Measurements from ENCODE around the gene LRBA. TPM values are rescaled to one million over a fixed set of nuclear protein-coding genes. Genes with fewer than 3 reads are reported as not detected.

Gene LRBA
- total RNA-seq, 1 experiment from 2014 or later = 55.3 TPM

DNA sequence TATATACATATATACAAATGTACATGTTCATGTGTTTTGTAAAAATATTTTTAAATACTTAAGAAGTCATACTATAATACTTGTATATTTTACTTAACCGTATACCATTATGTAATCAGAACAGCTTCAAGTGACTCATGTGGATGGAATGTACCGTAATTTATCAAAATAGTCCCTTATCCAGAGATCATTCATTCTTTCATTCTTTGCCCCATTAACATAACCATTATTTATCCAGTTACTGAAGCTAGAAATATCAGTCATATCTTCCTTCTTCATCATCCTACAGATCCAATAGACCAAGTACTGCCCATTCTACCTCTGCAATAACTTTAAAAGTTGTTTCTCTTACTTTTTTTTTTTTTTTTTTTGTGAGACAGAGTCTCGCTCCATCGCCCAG is 268.9 kb downstream of the LRBA start:
- no peak overlapping the region for H3K4me2 ChIP-seq (ENCODE audit: insufficient read depth, insufficient read length, low read length)
- H3K9ac ChIP-seq (ENCODE audit: extremely low read depth, insufficient read length, low read length) = no peak overlapping the region
- Mint-ChIP-seq H3K27me3 (ENCODE audit: low read depth) (no peaks in the 10 kb centered on the region), H3K27ac (no peak overlapping the region), H3K36me3 (ENCODE audit: insufficient read depth in 1 of 3, low read depth in 3 of 3) (peaks cover 0 to 3% (median 0%) of the 10 kb centered on the region in 3 experiments; a peak in 1 of 7 replicates), H3K4me1 (no peaks in the 10 kb centered on the region), H3K9me3 (no peaks in the 10 kb centered on the region), H3K4me3 (no peak overlapping the region)
- no peaks in the 10 kb centered on the region for H3K79me2 ChIP-seq (ENCODE audit: insufficient read depth, low read length)
- H2AK5ac ChIP-seq (ENCODE audit: insufficient read length, low read length) = no peak overlapping the region
- no peak overlapping the region for H2BK15ac ChIP-seq (ENCODE audit: low read depth, low read length)
- H2AFZ ChIP-seq (ENCODE audit: low read length) = no peak overlapping the region
- H3K9me3 ChIP-seq (ENCODE audit: control insufficient read depth, low read depth, low read length) = no peaks in the 10 kb centered on the region
- H3K4me1 ChIP-seq (ENCODE audit: insufficient read depth, low read length) = no peaks in the 10 kb centered on the region; the same call in 1 of the 2 replicates
- H2BK12ac ChIP-seq (ENCODE audit: insufficient read length, low read depth, low read length) = no peak overlapping the region
- H4K91ac ChIP-seq (ENCODE audit: insufficient read length, low read depth, low read length) = no peak overlapping the region
- no peaks in the 10 kb centered on the region for H4K20me1 ChIP-seq (ENCODE audit: control insufficient read depth, insufficient read depth, insufficient read length)
- no peaks in the 10 kb centered on the region for H3K27me3 ChIP-seq (ENCODE audit: insufficient read depth, low read length)
- no peak overlapping the region for H4K5ac ChIP-seq (ENCODE audit: insufficient read length, low read depth, low read length)
- H3T11ph ChIP-seq (ENCODE audit: low read length) = no peak overlapping the region
- H3K27ac ChIP-seq (ENCODE audit: insufficient read length, low read depth, low read length) = no peak overlapping the region
- no peak overlapping the region for H3K23ac ChIP-seq (ENCODE audit: insufficient read length, low read depth, low read length)
- TF ChIP-seq, protein P1, sequence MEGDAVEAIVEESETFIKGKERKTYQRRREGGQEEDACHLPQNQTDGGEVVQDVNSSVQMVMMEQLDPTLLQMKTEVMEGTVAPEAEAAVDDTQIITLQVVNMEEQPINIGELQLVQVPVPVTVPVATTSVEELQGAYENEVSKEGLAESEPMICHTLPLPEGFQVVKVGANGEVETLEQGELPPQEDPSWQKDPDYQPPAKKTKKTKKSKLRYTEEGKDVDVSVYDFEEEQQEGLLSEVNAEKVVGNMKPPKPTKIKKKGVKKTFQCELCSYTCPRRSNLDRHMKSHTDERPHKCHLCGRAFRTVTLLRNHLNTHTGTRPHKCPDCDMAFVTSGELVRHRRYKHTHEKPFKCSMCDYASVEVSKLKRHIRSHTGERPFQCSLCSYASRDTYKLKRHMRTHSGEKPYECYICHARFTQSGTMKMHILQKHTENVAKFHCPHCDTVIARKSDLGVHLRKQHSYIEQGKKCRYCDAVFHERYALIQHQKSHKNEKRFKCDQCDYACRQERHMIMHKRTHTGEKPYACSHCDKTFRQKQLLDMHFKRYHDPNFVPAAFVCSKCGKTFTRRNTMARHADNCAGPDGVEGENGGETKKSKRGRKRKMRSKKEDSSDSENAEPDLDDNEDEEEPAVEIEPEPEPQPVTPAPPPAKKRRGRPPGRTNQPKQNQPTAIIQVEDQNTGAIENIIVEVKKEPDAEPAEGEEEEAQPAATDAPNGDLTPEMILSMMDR (conservative IDR thresholded peaks at IDR 0.05) = no peak
- no peak overlapping the region for H2BK120ac ChIP-seq (ENCODE audit: low read depth, low read length, poor library complexity, severe bottlenecking)
- no CpG with 5 or more reads among the region's 4 CpGs for WGBS (ENCODE audit: extremely low coverage, insufficient read length, low lambda C conversion rate)
- H2BK20ac ChIP-seq (ENCODE audit: low read depth, low read length, poor library complexity, severe bottlenecking) = no peak overlapping the region
- no peak overlapping the region for H4K8ac ChIP-seq (replicated peaks; ENCODE audit: insufficient read length, low read depth, low read length)
- H3K23me2 ChIP-seq (ENCODE audit: insufficient read length, low read depth, low read length, poor library complexity, severe bottlenecking) = no peaks in the 10 kb centered on the region
- H3K56ac ChIP-seq (ENCODE audit: insufficient read length, low read depth, low read length) = no peak overlapping the region
- H3K18ac ChIP-seq (ENCODE audit: insufficient read length, low read depth, low read length) = no peak overlapping the region
- no peak overlapping the region for H2BK5ac ChIP-seq (ENCODE audit: insufficient read length, low read length)
- no peak overlapping the region for H3K4ac ChIP-seq (ENCODE audit: low read depth, low read length)
- H3K79me1 ChIP-seq (ENCODE audit: insufficient read depth, low read depth, low read length, poor library complexity, severe bottlenecking) = no peaks in the 10 kb centered on the region
- H3K14ac ChIP-seq (ENCODE audit: insufficient read depth, low read length) = no peak overlapping the region
- no peak for DNase-seq
